Left ventricle myocardium inferior (tissue), 1 donor: ENCODE results near the gene SLC22A23. TPM values are rescaled to one million over a fixed set of nuclear protein-coding genes. Genes with fewer than 3 reads are reported as not detected.

ENCODE experiments used
- DNase-seq: peaks from one replicate; pipeline ENCODE4 v3.0.0-alpha.2; 2020
- H3K27ac ChIP-seq: fragments of 200-600 bp; replicated peaks from 2 replicates; pipeline ENCODE4 v1.8.0; 2021
- H3K27me3 ChIP-seq: fragments of 200-600 bp; 2 replicates; pipeline ENCODE4 v1.8.0; 2021; ENCODE audit warnings: low read depth
- H3K36me3 ChIP-seq: fragments of 200-600 bp; 2 replicates; pipeline ENCODE4 v1.8.0; 2021
- H3K4me1 ChIP-seq: fragments of 200-600 bp; 2 replicates; pipeline ENCODE4 v1.8.0; 2021
- H3K4me3 ChIP-seq: fragments of 200-600 bp; 2 replicates; pipeline ENCODE4 v1.8.0; 2021; ENCODE audit warnings: mild to moderate bottlenecking, moderate library complexity
- H3K9me3 ChIP-seq: fragments of 200-600 bp; replicated peaks from 2 replicates; pipeline ENCODE4 v1.8.0; 2021
- intact Hi-C: fragments of 100-400 bp; cut with micrococcal nuclease; formaldehyde crosslinking; loops from one replicate; pipeline ENCODE4 v1.11.0; 2022
- total RNA-seq: library from RNA; stranded (reverse); fragmentation: NEBNext Ultra II Directional; extraction: Animal tissue kit (Norgen Biotek cat#: 25700); gene quantifications from one replicate; pipeline ENCODE4 v1.2.1, GENCODE V29; 2021
- TF ChIP-seq, protein P1 (sequence below): fragments of 200-600 bp; IDR thresholded peaks from 2 replicates; pipeline ENCODE4 v1.8.0; 2021; ENCODE audit warnings: antibody characterized with exemption, mild to moderate bottlenecking, borderline replicate concordance
- donor health status: DM: no; HTN: yes; CAD: no; lungs with severe emphysema.

SLC22A23 gene
- total RNA-seq, 1 donor from 2014 or later = 7.0 TPM

DNA sequence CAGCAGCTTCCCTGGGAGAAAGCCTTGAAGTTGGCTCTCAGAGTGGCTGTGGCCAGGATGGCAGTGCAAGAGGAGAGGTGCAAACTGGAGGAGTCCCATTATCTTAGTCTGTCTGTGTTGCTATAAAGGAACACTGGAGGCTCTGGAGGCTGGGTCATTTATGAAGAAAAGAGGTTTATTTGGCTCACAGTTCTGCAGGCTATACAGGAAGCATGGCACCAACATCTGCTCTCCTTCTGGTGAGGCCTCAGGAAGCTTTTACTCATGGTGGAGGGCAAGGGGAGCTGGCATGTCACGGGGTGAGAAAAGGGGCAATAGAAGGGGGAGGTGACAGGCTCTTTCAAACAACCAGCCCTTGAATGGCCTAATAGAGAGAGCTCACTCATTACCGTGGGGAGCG, 151.0 kb downstream of the SLC22A23 start:
- peaks cover 11% of the 10 kb centered on the region for H3K9me3 ChIP-seq
- intact Hi-C loops = no loop called here
- no peak overlapping the region for H3K4me3 ChIP-seq
- no peak for DNase-seq
- no peak overlapping the region for H3K27ac ChIP-seq
- TF ChIP-seq, protein P1, sequence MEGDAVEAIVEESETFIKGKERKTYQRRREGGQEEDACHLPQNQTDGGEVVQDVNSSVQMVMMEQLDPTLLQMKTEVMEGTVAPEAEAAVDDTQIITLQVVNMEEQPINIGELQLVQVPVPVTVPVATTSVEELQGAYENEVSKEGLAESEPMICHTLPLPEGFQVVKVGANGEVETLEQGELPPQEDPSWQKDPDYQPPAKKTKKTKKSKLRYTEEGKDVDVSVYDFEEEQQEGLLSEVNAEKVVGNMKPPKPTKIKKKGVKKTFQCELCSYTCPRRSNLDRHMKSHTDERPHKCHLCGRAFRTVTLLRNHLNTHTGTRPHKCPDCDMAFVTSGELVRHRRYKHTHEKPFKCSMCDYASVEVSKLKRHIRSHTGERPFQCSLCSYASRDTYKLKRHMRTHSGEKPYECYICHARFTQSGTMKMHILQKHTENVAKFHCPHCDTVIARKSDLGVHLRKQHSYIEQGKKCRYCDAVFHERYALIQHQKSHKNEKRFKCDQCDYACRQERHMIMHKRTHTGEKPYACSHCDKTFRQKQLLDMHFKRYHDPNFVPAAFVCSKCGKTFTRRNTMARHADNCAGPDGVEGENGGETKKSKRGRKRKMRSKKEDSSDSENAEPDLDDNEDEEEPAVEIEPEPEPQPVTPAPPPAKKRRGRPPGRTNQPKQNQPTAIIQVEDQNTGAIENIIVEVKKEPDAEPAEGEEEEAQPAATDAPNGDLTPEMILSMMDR = no peak
- no peaks in the 10 kb centered on the region for H3K36me3 ChIP-seq
- peaks cover 3% of the 10 kb centered on the region for H3K27me3 ChIP-seq
- H3K4me1 ChIP-seq = no peaks in the 10 kb centered on the region

DNA sequence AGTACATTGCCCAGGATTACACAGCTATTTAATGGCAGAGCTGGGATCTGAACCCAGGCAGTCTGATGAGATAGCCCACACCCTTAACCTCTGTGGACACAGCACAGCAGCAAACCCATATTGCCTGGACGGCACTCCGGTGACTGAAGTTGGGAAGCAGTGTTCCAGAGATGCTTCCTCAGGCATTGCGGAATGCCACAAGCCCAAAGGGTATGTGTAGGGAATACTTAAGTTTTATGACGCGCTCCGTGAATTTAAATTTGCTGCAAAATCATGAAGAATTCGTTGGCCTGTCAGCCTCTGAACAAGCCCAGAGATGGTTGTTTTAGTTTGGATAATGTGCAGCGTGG, 151.7 kb downstream of the SLC22A23 start:
- no peaks in the 10 kb centered on the region for H3K36me3 ChIP-seq
- TF ChIP-seq, protein P1 = no peak
- no peak overlapping the region for H3K27ac ChIP-seq
- no peak for DNase-seq
- intact Hi-C loops = no loop called here
- H3K4me3 ChIP-seq = no peak overlapping the region
- H3K9me3 ChIP-seq = peaks cover 11% of the 10 kb centered on the region
- no peaks in the 10 kb centered on the region for H3K4me1 ChIP-seq
- peaks cover 3% of the 10 kb centered on the region for H3K27me3 ChIP-seq

DNA sequence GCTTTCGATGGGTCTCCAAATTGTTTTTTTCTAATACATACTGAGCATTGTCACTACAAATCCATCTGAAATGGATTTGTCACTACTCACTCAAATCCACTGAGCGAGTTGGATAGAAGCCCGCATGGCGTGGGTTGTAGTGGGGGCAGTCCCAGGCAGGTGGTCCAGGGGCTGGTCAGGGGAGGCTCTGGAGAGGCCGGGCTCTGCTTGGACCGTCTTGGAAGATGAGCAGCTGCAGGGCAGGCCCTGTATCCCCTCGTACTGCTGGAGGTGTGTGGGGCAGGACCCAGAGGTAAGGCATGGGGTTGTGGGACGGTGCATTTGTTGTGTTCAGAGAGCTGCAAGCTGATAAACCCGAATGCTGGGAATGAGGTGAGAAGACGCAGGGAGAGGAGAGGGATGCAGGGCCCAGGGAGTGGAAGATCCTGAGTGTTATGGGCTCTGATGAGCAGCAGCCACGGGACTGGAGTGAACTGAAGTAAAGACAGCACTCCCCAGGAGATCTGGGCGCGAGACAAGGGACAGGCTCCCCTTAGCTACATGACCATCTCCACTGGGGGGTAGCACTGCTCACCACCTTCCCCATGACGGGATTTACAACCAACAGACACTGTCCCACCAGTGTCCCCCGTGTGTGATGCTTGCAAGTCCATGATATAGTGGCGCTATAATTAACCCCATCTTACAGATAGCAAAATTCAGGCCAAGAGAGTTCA, 152.2 kb downstream of the SLC22A23 start:
- Histone ChIP-seq H3K9me3 (peaks cover 11% of the 10 kb centered on the region), H3K36me3 (no peaks in the 10 kb centered on the region), H3K4me1 (no peaks in the 10 kb centered on the region), H3K27ac (no peak overlapping the region), H3K27me3 (peaks cover 3% of the 10 kb centered on the region), H3K4me3 (no peak overlapping the region)
- TF ChIP-seq, protein P1 = no peak
- intact Hi-C loops = no loop called here
- no peak for DNase-seq

DNA sequence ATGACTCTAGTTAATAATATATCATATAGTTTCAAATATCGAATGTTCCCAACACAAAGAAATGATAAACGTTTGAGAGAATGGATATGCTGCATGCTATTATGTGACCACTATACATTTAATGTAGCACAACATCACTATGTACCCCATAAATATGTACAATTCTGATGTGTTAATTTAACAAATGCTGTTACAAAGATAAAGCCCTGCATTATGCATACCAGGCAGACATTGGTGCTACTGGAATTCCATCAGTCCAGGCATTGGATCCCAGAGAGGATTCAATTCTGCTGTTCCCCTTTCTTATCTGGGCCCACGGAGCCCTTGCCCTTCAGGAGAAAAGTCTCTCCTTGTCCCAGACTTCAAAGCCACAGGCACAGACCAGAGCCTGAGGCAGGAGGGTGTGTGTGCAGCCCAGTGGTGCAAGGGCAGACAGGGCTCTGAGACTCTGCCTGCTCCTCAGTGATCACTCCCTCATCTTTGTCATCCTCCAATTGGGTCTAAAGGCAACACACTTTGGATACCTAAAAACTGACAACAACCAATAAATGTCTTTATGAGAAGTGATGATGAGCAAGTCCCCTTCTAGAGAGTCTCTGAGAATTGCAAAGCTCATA, 152.9 kb downstream of the SLC22A23 start:
- TF ChIP-seq, protein P1 = no peak

DNA sequence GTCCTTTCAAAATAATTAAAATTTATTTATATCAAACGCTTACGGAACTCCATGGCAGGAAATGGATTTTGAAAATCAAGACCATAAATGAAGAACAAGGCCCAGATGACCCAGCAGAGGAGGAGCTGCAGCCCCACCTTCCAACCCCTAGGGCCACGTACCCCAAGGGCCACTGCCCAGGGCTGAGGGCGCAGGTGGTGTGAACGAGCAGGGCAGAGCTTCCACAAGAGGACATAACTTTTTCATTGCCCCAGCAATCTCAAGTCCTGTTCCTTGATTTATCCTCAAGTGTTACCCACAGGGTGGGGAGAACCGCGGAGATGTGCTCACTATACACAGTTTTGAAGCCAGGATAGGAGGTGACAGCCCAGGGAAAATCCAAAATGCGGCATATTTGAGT, 155.3 kb downstream of the SLC22A23 start:
- H3K9me3 ChIP-seq = peaks cover 11% of the 10 kb centered on the region
- no peak for DNase-seq
- no peak overlapping the region for H3K4me3 ChIP-seq
- intact Hi-C loops = no loop called here
- H3K4me1 ChIP-seq = no peaks in the 10 kb centered on the region
- H3K27me3 ChIP-seq = peaks cover 21% of the 10 kb centered on the region
- no peaks in the 10 kb centered on the region for H3K36me3 ChIP-seq
- TF ChIP-seq, protein P1 = no peak
- no peak overlapping the region for H3K27ac ChIP-seq

More for the DNA sequence above, 152.9 kb downstream of the SLC22A23 start:
- H3K27ac ChIP-seq = no peak overlapping the region
- peaks cover 11% of the 10 kb centered on the region for H3K9me3 ChIP-seq
- H3K27me3 ChIP-seq = peaks cover 7% of the 10 kb centered on the region
- DNase-seq = no peak
- no peaks in the 10 kb centered on the region for H3K4me1 ChIP-seq
- H3K4me3 ChIP-seq = no peak overlapping the region
- intact Hi-C loops = no loop called here
- H3K36me3 ChIP-seq = no peaks in the 10 kb centered on the region
